ENCODE measurements around the gene COL11A2.

DNA sequence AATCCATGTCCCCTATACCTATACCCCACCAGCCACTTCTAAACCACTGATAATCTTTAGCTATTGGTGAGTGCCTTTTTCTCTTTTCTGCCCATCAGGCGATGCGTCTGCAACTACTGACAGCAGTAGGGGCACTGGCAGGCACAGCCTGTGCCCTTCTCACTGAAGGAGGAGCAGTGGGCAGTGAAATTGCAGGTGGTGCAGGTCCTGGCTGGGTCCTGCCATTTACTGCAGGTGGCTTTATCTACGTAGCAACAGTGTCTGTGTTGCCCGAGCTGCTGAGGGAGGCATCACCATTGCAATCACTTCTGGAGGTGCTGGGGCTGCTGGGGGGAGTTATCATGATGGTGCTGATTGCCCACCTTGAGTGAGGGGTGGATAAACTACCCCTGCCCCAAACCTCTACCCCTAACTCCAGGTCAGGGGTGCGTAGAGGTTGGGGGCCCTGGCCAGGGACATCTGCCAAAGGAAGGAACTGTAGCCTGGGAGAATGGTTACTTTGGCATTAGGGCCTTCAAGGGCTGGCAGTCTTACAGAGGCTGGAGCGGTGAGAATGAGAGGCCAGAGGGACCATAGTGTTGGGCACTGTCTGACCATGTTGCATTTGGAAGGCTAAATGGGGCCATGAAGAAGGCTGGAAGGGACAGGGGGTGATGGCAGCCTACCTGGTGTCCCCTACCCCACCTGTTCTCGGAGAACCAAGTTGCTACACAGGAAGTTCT lies 11.3 kb upstream of the COL11A2 start:
- TF ChIP-seq CTCF (IDR thresholded peaks at IDR 0.05), result no peak
- no peak for TF ChIP-seq POLR2AphosphoS5 (IDR thresholded peaks at IDR 0.05)
